ENCODE results near the gene PCBP3.
"Not testable (repeated sequence)": the region's sequence is repeated elsewhere in the genome, so short reads cannot be mapped to it uniquely, and the experiment has no call there.

Gene PCBP3

GRCh38 chr21:45613396-45613795 lies 30.1 kb upstream of the PCBP3 start:
- no peak for DNase-seq (ENCODE audit: low read depth in 2 of 2)

DNA sequence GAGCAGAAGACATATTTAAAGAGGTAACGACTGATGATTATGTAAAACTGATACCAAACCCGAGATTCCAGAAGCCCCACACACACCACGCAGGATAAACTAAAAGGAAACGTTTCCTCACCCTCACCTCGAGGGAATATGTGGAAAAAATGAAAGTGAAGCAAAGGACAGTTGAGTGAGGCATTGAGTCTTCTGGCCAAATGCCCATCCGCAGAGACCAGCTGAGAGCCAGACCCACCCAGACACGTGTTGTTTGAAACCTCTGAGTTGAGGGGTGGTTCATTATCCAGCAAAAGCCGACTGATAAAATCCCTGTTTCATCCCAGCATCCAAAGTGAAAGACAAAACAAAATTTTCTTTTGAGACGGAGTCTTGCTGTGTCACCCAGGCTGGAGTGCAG lies 29.6 kb upstream of the PCBP3 start:
- no peak for DNase-seq (ENCODE audit: low read depth in 2 of 2)

- DNase-seq (ENCODE audit: low read depth in 2 of 2) = peak; percentile 74 to 83
These were observed 28.3 kb upstream of the PCBP3 start for GRCh38 chr21:45615145-45615711.

GRCh38 chr21:45617021-45617921 lies 26.3 kb upstream of the PCBP3 start:
- DNase-seq (ENCODE audit: low read depth in 2 of 2) = no peak

DNA sequence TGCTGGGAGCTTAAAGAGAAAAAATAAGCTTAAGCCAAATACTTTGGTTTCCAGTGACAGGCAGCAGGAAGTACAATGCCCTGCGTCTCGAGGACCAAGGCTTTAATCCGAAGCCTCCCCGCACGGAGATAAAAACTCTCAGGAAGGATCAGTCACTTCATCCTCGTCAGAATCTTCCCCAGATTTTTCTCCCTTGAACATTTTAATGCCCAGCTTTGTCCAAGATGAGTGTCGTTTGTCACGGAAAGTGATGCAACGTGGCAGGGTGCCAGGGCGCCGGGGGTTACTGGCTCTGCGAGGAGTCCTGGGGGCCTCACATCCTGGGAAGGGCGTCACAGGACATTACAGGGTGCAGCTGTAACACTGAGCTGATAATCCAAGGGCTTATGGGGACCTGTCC lies 25.2 kb upstream of the PCBP3 start:
- DNase-seq (ENCODE audit: low read depth in 2 of 2) = no peak

DNA sequence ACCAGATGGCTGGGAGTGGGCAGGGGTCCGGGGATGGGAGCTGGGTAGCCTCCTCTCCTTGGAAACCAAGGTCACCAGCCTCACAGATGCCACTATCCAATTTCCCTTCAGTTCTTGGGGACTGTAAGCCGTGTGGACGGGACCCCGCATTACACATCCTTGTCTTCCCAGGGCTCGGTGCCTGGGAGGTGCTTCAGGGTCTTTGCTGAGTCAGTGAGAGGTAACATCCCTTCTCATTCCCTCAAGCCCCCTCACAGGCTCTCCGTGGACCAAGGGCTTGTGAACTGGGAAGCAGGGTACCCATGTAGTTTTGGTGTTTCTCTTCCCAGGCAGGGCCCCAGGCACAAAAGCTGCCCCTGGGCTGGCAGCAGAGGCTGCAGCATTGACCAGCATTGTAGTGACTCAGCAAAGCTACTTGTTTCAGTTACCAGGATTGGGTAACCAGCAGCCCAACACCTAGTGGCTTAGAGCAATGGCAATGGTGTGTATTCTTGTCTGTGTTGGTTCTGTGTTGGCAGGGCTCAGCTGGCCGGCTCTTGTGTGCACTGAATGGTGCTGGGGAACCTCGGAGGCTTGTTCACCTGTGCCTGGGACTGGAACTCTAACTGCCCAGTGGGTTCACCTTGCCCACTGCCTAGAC lies 24.6 kb upstream of the PCBP3 start:
- no peak for DNase-seq (ENCODE audit: low read depth in 2 of 2)

DNA sequence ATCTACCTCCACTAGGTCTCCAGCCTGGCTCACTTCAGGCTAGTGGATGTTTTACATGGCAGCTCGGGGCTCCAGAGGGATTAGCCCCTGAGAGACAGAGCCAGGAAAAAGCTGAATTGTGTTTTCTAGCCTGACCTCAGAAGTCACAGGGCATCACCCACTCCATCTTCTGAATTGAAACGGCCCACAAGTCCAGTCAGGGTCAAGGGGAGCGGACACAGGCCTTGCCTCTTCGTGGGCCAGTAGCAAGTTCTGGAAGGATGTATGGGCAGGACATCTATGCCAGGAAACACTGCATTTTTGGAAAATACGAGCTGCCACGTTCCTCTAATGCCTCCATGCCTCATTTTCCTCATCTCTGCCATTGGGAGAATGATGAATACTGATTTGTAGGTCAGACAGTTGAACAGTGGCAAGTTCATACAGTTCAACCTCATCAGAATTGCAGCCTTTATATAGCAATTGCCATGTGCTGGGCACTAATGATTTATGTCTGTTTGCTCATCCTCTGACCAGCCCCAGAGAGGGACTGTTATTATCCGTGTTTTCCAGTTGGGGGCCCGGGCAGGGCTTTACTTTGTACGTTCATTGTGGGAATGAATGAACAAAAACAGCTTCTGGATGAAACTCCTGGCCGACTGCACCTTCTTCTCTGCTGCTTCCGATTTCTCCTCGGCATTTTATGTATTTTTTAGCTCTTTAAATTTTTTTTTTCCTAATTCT lies 23.2 kb upstream of the PCBP3 start:
- no peak for DNase-seq (ENCODE audit: low read depth in 2 of 2)

- DNase-seq (ENCODE audit: low read depth in 2 of 2) = not testable (repeated sequence)
These were observed 21.8 kb upstream of the PCBP3 start for GRCh38 chr21:45621435-45622331.

GRCh38 chr21:45622416-45623097 lies 21.0 kb upstream of the PCBP3 start:
- DNase-seq (ENCODE audit: low read depth in 2 of 2) = no peak

GRCh38 chr21:45623436-45623835 lies 20.1 kb upstream of the PCBP3 start:
- DNase-seq (ENCODE audit: low read depth in 2 of 2) = no peak

- not testable (repeated sequence) for DNase-seq (ENCODE audit: low read depth in 2 of 2)
These were observed 17.4 kb upstream of the PCBP3 start for GRCh38 chr21:45626127-45626526.

DNA sequence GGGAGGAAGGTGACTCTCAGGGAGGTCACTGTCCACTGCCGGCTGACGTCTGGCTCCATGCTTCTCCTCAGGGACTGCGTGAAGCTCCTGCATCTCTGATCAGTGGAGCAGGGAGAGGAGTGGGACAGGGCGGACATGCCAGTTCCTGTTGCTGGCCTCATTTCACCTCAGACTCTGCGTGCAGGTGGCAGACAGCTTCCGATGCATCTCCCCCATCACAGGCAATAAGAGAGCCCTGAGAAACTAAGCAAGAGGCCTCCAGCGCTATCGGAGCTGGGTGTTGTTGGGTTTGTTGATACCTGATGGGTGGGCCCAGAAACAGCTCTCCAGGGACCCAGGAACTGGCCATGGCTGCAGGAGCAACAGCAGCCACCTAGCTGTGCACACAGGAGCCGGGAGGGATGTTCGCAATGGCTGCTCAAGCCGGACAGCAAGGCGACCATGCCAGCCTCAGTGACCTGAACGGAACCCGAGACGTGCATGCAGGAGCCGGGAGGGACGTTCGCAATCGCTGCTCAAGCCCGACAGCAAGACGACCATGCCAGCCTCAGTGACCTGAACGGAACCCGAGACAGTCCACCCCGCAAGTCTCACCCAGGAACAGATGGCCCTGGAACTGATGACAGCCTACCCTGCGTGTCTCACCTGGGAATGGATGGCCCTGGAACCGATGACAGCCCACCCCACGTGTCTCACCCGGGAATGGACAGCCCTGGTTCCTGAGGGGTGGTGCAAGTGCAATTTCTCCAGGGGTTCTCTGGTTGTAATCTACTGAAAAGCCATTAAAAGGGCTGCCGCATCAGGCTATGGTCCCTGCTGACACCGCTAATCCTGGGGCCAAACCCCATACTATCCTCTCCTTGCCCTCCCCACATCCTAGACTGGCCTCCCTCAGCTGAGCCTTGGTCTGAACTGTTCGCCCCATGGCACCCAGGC lies 14.2 kb upstream of the PCBP3 start:
- no peak for DNase-seq (ENCODE audit: low read depth in 2 of 2)

- DNase-seq (ENCODE audit: low read depth in 2 of 2) = no peak
These were observed 13.3 kb upstream of the PCBP3 start for GRCh38 chr21:45630066-45630694.

GRCh38 chr21:45630876-45631275 lies 12.6 kb upstream of the PCBP3 start:
- no peak for DNase-seq (ENCODE audit: low read depth in 2 of 2)

DNA sequence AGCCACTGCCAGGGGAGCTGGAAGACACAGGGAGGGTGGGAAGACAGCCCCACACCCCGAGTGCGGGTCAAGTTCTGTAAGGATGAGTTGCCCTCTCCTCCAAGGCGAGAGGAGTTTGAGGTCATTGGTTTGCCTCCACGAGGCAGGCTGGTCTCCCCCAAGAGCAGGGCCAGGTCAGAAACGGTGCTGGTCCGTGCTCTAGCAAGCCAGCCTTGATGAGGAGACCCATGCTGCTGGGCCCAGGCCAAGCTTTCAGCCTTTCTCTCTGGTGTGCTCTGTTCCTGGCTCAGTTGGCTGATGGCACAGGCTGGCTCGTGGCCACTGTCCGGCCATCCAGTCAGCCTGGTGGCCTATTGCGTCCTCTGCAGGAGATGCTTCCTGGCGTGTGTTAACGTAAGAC lies 12.0 kb upstream of the PCBP3 start:
- DNase-seq (ENCODE audit: low read depth in 2 of 2) = no peak

- DNase-seq (ENCODE audit: low read depth in 2 of 2) = no peak
These were observed 11.4 kb upstream of the PCBP3 start for GRCh38 chr21:45632160-45632559.

DNA sequence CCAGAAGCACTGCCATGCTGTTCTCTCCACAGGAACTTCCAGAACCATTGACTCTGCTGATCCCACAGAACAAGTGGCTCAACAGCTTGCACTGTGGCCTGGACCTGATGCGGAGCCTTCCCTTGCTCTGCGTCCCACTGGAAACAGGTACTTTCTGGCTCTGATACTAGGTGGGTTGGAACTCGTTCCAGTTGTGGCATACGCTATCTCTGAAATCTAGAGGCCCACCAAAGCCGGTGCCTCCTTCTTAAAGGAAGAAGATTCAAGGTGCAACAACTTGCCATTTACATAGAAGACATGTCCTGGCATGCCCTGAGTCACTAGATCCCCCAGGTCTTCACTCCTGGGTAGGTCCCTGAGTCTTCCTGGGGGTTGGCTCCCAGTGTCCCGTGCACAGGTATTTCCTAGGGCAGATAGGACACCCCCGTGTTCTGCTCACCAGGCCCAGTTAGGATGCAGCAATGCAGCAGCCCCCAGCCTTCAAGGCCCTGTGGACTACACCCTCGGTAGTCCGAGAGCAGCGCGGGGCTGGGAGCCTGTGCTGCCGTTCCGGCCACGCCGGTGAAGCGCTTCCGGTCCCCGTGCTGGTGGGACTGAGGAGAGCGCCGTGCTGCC lies 10.8 kb upstream of the PCBP3 start:
- DNase-seq (ENCODE audit: low read depth in 2 of 2) = no peak

GRCh38 chr21:45634511-45635183 lies 8.9 kb upstream of the PCBP3 start:
- no peak for DNase-seq (ENCODE audit: low read depth in 2 of 2)

Measured in activated CD8-positive, alpha-beta memory T cell treated with anti-CD3 and anti-CD28 coated beads for 4 hours (primary cell).